Coronary artery (tissue), 2 donors: ENCODE results near the gene COL28A1.
"Not testable (repeated sequence)": the region's sequence is repeated elsewhere in the genome, so short reads cannot be mapped to it uniquely, and the experiment has no call there.

Experiments used
- DNase-seq: peaks from one replicate; pipeline ENCODE4 v3.0.0-alpha.2; 2017; ENCODE audit warnings: low spot score
- H3K27ac ChIP-seq, 2 donors: fragments of 200-600 bp; sonication (generic); one replicate each; pipeline ENCODE4 v1.5.1; 2016 to 2019
- H3K4me3 ChIP-seq: fragments of 200-600 bp; sonication (generic); 2 replicates; pipeline ENCODE4 v1.5.1; 2016; ENCODE audit warnings: mild to moderate bottlenecking, moderate library complexity
- TF ChIP-seq, protein P1 (sequence below): fragments of 200-600 bp; sonication (generic); IDR thresholded peaks from one replicate; pipeline ENCODE4 v1.5.1; 2019; ENCODE audit warnings: antibody characterized with exemption

The COL28A1 gene

DNA sequence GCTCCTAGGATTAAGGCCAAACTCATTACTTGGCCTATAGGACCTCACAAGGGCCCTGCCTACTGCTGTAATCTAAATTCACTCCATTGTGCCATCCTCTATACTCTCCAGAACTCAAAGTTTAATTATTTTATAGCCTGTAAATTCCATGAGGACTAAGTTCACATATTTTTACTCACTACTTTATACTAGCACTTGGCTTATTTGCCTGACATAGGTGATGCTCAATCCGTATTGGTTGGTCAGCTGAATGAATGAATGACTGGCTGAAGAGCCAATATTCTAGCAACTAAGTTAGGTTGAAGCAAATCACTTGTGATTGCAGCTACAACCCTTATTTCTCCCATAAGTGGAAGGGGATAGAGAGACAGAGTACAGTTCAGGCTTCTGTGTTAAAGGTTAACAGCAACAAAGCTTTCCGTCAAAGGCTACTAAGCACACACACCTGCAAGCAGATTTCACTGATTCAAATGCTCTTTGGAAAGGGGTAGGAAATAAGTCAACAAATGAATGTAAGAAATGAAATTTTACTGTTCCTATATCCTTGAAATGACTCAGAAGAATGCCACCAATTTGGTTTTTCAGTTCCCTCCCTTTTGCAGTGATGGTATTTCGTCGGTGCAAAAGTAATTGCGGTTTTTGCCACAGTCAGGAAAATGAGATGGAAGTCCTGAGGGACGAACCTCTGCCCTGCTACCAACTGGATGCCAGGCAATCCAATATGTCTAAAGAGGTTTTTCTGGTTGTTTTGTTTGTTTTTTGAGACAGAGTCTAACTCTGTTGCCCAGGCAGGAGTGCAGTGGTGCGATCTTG is 120.7 kb downstream of the COL28A1 start:
- H3K27ac ChIP-seq, result no peak overlapping the region
- no peak for DNase-seq
- no peak overlapping the region for H3K4me3 ChIP-seq
- TF ChIP-seq, protein P1, sequence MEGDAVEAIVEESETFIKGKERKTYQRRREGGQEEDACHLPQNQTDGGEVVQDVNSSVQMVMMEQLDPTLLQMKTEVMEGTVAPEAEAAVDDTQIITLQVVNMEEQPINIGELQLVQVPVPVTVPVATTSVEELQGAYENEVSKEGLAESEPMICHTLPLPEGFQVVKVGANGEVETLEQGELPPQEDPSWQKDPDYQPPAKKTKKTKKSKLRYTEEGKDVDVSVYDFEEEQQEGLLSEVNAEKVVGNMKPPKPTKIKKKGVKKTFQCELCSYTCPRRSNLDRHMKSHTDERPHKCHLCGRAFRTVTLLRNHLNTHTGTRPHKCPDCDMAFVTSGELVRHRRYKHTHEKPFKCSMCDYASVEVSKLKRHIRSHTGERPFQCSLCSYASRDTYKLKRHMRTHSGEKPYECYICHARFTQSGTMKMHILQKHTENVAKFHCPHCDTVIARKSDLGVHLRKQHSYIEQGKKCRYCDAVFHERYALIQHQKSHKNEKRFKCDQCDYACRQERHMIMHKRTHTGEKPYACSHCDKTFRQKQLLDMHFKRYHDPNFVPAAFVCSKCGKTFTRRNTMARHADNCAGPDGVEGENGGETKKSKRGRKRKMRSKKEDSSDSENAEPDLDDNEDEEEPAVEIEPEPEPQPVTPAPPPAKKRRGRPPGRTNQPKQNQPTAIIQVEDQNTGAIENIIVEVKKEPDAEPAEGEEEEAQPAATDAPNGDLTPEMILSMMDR, result no peak

DNA sequence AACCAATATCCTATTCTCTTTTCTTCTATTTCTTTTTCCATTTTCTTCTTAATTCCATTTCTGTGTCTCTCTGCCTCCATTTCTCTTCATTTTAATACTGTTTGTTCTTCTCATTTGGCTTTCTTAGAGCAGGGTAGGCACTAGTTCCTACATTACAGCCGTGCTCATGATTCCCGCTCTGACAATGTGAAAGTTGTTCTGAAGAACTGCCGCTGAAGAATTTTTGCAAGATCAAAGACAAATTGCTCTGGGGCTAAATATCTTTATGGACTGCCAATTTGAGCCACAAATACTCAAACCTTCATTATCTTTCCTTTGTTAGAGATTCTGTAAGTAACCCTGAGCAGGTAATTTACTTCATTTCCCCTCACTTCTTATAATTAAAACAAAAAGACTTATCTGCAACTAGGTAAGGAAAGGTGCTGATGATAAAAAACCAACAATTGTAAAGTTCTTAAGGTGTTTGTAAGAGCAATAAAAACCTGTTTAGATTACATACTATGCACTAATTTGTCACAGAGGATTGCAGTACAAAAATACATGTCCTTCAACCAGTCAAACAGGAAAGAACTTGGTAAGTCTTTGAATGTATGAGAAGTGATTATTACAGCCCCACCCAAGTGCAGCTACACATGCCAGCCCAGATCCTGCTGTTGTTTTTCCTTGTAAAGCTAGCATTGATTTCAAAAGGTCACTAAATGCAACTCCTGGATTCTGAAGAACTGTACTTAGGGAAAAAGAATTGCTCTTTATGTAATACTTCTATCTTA is 127.5 kb downstream of the COL28A1 start:
- DNase-seq, result no peak
- TF ChIP-seq, protein P1, result no peak
- Histone ChIP-seq H3K4me3 (no peak overlapping the region), H3K27ac (no peak overlapping the region)

DNA sequence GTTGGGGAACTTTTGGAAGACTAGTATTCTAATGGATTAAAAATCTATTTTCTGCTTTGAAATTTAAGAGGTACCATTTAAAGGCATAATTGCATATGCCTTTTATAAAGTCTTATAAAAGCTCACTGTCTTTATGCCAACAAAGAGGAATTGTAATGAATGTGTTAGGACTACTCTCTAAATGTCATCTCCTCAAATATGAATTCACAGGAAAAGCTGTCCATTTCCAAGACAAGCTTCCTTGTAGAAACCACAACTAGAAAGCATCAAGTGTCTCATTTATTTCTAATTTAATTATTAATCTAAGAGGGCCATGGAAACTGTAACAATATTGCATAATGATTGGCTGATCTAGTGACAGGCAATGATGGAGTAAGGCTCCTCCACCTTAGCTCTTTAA is 130.2 kb downstream of the COL28A1 start:
- no peak overlapping the region for H3K27ac ChIP-seq
- TF ChIP-seq, protein P1, result no peak
- no peak for DNase-seq
- no peak overlapping the region for H3K4me3 ChIP-seq

DNA sequence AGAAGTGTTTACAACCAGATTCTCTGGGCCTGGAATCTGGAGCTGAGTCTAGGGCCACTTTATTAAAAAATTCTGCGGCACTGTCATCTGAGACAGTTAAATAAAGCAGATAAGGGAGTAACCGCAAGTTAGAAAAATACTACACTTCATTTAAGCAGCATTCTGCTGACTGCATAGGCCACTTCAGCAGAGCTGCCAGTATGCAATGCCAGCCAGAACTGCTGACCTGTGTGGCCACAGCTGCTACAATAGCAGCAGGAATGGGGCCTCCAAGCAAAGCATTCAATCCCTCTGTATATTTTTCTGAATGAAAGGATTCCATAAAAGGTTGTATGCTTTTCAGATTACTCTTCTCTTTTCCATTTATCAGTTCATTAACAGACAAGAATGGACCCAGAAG is 136.0 kb downstream of the COL28A1 start:
- Histone ChIP-seq H3K27ac (no peak overlapping the region), H3K4me3 (no peak overlapping the region)
- TF ChIP-seq, protein P1, result no peak
- no peak for DNase-seq

DNA sequence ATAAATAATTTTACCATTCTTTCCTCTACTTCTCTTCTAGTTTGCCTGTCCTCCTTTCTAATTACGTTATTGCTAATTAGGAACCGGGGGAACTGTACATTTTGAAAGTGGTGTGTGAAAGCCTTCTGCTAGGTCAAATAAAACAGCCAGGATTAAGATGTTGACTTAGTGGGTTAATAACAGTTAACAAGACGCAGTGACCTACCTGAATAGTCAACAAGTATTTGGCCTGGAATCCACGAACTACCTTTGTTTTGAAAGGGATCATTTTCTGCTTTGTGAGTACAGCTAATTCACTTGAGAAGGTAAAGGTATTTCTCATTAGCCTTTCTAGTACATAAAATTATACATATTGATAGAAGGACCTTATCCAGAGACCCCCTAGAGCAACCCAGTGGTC is 139.9 kb downstream of the COL28A1 start:
- TF ChIP-seq, protein P1, result no peak
- no peak for DNase-seq
- no peak overlapping the region for H3K27ac ChIP-seq
- H3K4me3 ChIP-seq, result no peak overlapping the region

DNA sequence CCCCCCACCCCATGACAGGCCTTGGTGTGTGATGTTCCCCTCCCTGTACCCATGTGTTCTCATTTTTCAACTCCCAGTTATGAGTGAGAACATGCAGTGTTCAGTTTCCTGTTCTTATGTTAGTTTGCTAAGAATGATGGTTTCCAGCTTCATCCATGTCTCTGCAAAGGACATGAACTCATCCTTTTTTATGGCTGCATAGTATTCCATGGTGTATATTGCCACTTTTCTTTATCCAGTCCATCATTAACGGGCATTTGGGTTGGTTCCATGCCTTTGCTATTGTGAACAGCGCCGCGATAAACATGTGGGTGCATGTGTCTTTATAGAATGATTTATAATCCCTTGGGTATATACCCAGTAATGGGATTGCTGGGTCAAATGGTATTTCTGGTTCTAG is 147.5 kb downstream of the COL28A1 start:
- DNase-seq, H3K4me3 ChIP-seq, H3K27ac ChIP-seq: not testable (repeated sequence)

DNA sequence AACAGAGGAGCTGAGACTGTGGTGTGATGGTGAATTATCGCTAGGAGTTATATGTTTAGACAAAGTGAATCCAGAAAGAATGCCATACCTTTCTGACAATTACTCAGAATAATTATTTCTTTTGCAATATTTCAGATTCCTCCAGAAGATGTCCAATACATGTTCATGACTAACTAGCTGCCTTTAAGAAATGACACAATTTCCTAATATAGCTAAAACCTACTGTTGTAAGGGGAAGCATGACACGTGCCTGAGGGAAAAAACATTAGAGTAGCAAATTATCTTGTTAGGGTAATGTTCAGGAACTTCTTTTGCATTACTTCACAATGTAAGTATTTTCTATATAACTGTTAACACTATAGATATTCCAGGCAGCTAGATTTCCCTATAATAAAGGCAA is 150.3 kb downstream of the COL28A1 start:
- DNase-seq, result no peak
- H3K4me3 ChIP-seq, result no peak overlapping the region
- no peak overlapping the region for H3K27ac ChIP-seq
- TF ChIP-seq, protein P1, result no peak
